H1 (cell line): ENCODE results near the gene UROC1. TPM values are rescaled to one million over a fixed set of nuclear protein-coding genes. Genes with fewer than 3 reads are reported as not detected.

ENCODE experiments used
- CTCF ChIA-PET: fragments of 300-600 bp; sonication (Branson Sonifier 250); formaldehyde crosslinking; loops from one replicate; lab custom pipeline; 2021; ENCODE audit not compliant: partially characterized antibody; lab: Charles Lee
- POLR2A ChIA-PET: fragments of 300-600 bp; sonication (Branson Sonifier 250); formaldehyde crosslinking; loops from one replicate; lab custom pipeline; 2021; ENCODE audit warnings: inconsistent platforms; ENCODE audit not compliant: partially characterized antibody; lab: Charles Lee
- DNase-seq, 2 experiments: peaks; one replicate each; pipeline versions ENCODE4 v3.0.0 to v3.0.0-alpha.2; 2010 to 2022; ENCODE audit warnings: low spot score in 2 of 2, low read depth in 1 of 2, mixed read lengths in 1 of 2
- FAIRE-seq: peaks from 2 replicates; lab custom pipeline; 2011; peaks lifted over from hg19 to GRCh38; lab: Jason Lieb, UNC
- H2AFZ ChIP-seq: 2 replicates; pipeline ENCODE4 v1.8.1; 2012; ENCODE audit warnings: low read length, inconsistent platforms
- H2AK5ac ChIP-seq: 2 replicates; pipeline ENCODE4 v1.6.1; 2013; ENCODE audit warnings: low read depth, low read length
- H2BK120ac ChIP-seq: replicated peaks from 2 replicates; pipeline ENCODE3; 2013; ENCODE audit warnings: low read depth, low read length, inconsistent platforms
- H2BK12ac ChIP-seq: 2 replicates; pipeline ENCODE4 v1.6.1; 2013; ENCODE audit warnings: low read depth, low read length
- H2BK15ac ChIP-seq: 2 replicates; pipeline ENCODE4 v1.6.1; 2013; ENCODE audit warnings: low read length
- H2BK20ac ChIP-seq: 2 replicates; pipeline ENCODE4 v1.6.1; 2013; ENCODE audit warnings: low read length
- H2BK5ac ChIP-seq: 2 replicates; pipeline ENCODE4 v1.6.1; 2013; ENCODE audit warnings: low read depth, low read length
- H3K14ac ChIP-seq: 2 replicates; pipeline ENCODE4 v1.6.1; 2013; ENCODE audit warnings: inconsistent platforms; ENCODE audit not compliant: insufficient read length
- H3K18ac ChIP-seq: 2 replicates; pipeline ENCODE4 v1.6.1; 2013; ENCODE audit warnings: low read length; ENCODE audit errors: extremely low read depth
- H3K23ac ChIP-seq: 2 replicates; pipeline ENCODE4 v1.6.1; 2013; ENCODE audit warnings: inconsistent platforms; ENCODE audit not compliant: insufficient read length
- H3K23me2 ChIP-seq: 2 replicates; pipeline ENCODE4 v1.6.1; 2013; ENCODE audit warnings: low read depth, low read length
- H3K27ac ChIP-seq: 2 replicates; pipeline ENCODE4 v1.6.1; 2011; ENCODE audit warnings: low read depth, low read length, inconsistent platforms
- H3K27me3 ChIP-seq, 4 experiments: replicated peaks in 1 of 4; 1 replicate in 1 of 4; 2 replicates in 3 of 4; pipeline versions ENCODE4 v1.6.1 to v1.8.1; 2011 to 2013; ENCODE audit warnings: low read length in 3 of 4, mild to moderate bottlenecking in 3 of 4, inconsistent platforms in 2 of 4, mixed read lengths in 2 of 4, moderate library complexity in 1 of 4; ENCODE audit not compliant: control insufficient read depth in 3 of 4, insufficient read depth in 3 of 4; ENCODE audit errors: extremely low read depth in 1 of 4
- H3K36me3 ChIP-seq, 4 experiments: 2 replicates each; pipeline versions ENCODE4 v1.6.1 to v1.8.1; 2011 to 2013; ENCODE audit warnings: mild to moderate bottlenecking in 4 of 4, low read length in 3 of 4, moderate library complexity in 2 of 4, control low read depth in 1 of 4, inconsistent platforms in 1 of 4; ENCODE audit not compliant: insufficient read depth in 4 of 4, control insufficient read depth in 2 of 4
- H3K4ac ChIP-seq: replicated peaks from 2 replicates; pipeline ENCODE3; 2013; ENCODE audit warnings: low read length, low read depth, mixed read lengths, inconsistent platforms; ENCODE audit not compliant: insufficient read length
- H3K4me1 ChIP-seq, 4 experiments: replicated peaks in 1 of 4; 1 replicate in 1 of 4; 2 replicates in 3 of 4; pipeline versions ENCODE4 v1.6.1 to v1.8.1; 2011 to 2013; ENCODE audit warnings: low read length in 3 of 4, inconsistent platforms in 2 of 4, mixed read lengths in 1 of 4; ENCODE audit not compliant: insufficient read depth in 4 of 4, control insufficient read depth in 3 of 4
- H3K4me2 ChIP-seq, 2 experiments: 2 replicates each; pipeline versions ENCODE4 v1.6.1 to v1.8.1; 2011 to 2013; ENCODE audit warnings: low read depth in 2 of 2, low read length in 2 of 2, control low read depth in 1 of 2, inconsistent platforms in 1 of 2, mild to moderate bottlenecking in 1 of 2; ENCODE audit not compliant: insufficient read depth in 1 of 2
- H3K4me3 ChIP-seq, 4 experiments: fragments of 200-600, 300-600 bp in 1 of 4; sonication (generic), shearing (Covaris generic), sonication (Bioruptor Twin) in 1 of 4; 2 replicates each; pipeline versions ENCODE4 v1.5.1 to v1.8.1; 2011 to 2016; ENCODE audit warnings: low read length in 4 of 4, low read depth in 3 of 4, control low read depth in 2 of 4, inconsistent platforms in 2 of 4, mild to moderate bottlenecking in 2 of 4, mixed read lengths in 1 of 4, moderate library complexity in 1 of 4; ENCODE audit not compliant: insufficient read depth in 2 of 4; ENCODE audit errors: extremely low read depth in 1 of 4
- H3K56ac ChIP-seq: replicated peaks from 2 replicates; pipeline ENCODE3; 2013; ENCODE audit warnings: low read depth, mild to moderate bottlenecking, mixed read lengths, low read length, inconsistent platforms; ENCODE audit not compliant: insufficient read length
- H3K79me1 ChIP-seq: 2 replicates; pipeline ENCODE4 v1.6.1; 2013; ENCODE audit warnings: low read depth, low read length, control low read depth
- H3K79me2 ChIP-seq, 2 experiments: 2 replicates each; pipeline versions ENCODE4 v1.6.1 to v1.8.1; 2012 to 2013; ENCODE audit warnings: low read length in 2 of 2, mild to moderate bottlenecking in 2 of 2, inconsistent platforms in 1 of 2; ENCODE audit not compliant: insufficient read depth in 2 of 2, control insufficient read depth in 1 of 2
- H3K9ac ChIP-seq, 4 experiments: replicated peaks in 1 of 4; 1 replicate in 1 of 4; 2 replicates in 3 of 4; pipeline versions ENCODE4 v1.6.1 to v1.8.1; 2011 to 2013; ENCODE audit warnings: low read depth in 3 of 4, low read length in 3 of 4, control low read depth in 2 of 4, mild to moderate bottlenecking in 2 of 4, moderate library complexity in 2 of 4, inconsistent platforms in 1 of 4; ENCODE audit errors: extremely low read depth in 1 of 4
- H3K9me3 ChIP-seq, 2 experiments: 2 replicates each; pipeline versions ENCODE4 v1.6.1 to v1.8.1; 2012 to 2013; ENCODE audit warnings: mild to moderate bottlenecking in 2 of 2, moderate library complexity in 2 of 2, control low read depth in 1 of 2, inconsistent platforms in 1 of 2, low read depth in 1 of 2, low read length in 1 of 2, mixed read lengths in 1 of 2; ENCODE audit not compliant: insufficient read depth in 2 of 2
- H4K20me1 ChIP-seq, 2 experiments: replicated peaks in 1 of 2; 2 replicates each; pipeline versions ENCODE3 to v1.8.1; 2011 to 2013; ENCODE audit warnings: inconsistent platforms in 2 of 2, low read length in 2 of 2, mild to moderate bottlenecking in 1 of 2; ENCODE audit not compliant: insufficient read depth in 2 of 2, control insufficient read depth in 1 of 2
- H4K5ac ChIP-seq: 2 replicates; pipeline ENCODE4 v1.6.1; 2013; ENCODE audit warnings: low read length, low read depth, mixed read lengths, inconsistent platforms; ENCODE audit not compliant: insufficient read length
- H4K8ac ChIP-seq: 2 replicates; pipeline ENCODE4 v1.8.0; 2013; ENCODE audit warnings: mild to moderate bottlenecking, moderate library complexity, low read length, inconsistent platforms; ENCODE audit not compliant: insufficient read depth; ENCODE audit errors: extremely low read depth
- H4K91ac ChIP-seq: replicated peaks from 2 replicates; pipeline ENCODE3; 2013; ENCODE audit warnings: low read length, mixed read lengths, inconsistent platforms; ENCODE audit not compliant: insufficient read length
- CBX8 ChIP-seq: fragments of 300-800, 300-1000 bp; sonication (generic); IDR thresholded peaks from 2 replicates; pipeline ENCODE4 v1.7.1; 2016; ENCODE audit warnings: low read depth, low read length, borderline replicate concordance
- WGBS, 2 experiments: shearing (Covaris generic) in 1 of 2; methylation state at CpG; one replicate each; pipeline versions ENCODE4 v1.1.6 to v1.1.7; 2013 to 2015; ENCODE audit warnings: low lambda C conversion rate in 2 of 2, mixed read lengths in 2 of 2, inconsistent platforms in 1 of 2, low coverage in 1 of 2, missing lambda C conversion rate in 1 of 2; ENCODE audit not compliant: insufficient replicate concordance in 2 of 2, insufficient coverage in 1 of 2, insufficient read length in 1 of 2; ENCODE audit errors: extremely low coverage in 1 of 2, missing lambda C conversion rate in 1 of 2; 5-methylcytosine and 5-hydroxymethylcytosine counted together
- polyA plus RNA-seq, 7 experiments: library from polyadenylated mRNA; depleted of rRNA in 3 of 7; stranded (reverse) in 5 of 7; unstranded in 2 of 7; fragments of >200 nt in 5 of 7; fragments of 200-250 nt in 2 of 7; gene quantifications; 1 replicate in 5 of 7; 2 replicates in 1 of 7; 4 replicates in 1 of 7; pipeline versions ENCODE4 v1.2.1 to v1.2.3, GENCODE V29; 2011 to 2013; ENCODE audit warnings: missing spikeins in 2 of 7, mixed read lengths in 2 of 7
- total RNA-seq: library from RNA; stranded (reverse); fragmentation: NEBNext Ultra II Directional; extraction: Animal tissue kit (Norgen Biotek cat#: 25700); gene quantifications from 2 replicates; pipeline ENCODE4 v1.2.1, GENCODE V29; 2021

UROC1 gene
- total and polyA plus RNA-seq, 2 of the 8 experiments (the other 6 are each of a cell fraction or from before 2014, with no cell fraction given) = 0.03 TPM; not detected in 1

- DNase-seq (no peak), FAIRE-seq (no peak)
- no peak overlapping the region for H2BK20ac ChIP-seq
- no peak overlapping the region for H3K9ac ChIP-seq
- no peak overlapping the region for H3K18ac ChIP-seq
- H4K5ac ChIP-seq = no peak overlapping the region
- H3K4me3 ChIP-seq = no peak overlapping the region
- ChIA-PET CTCF (interaction anchor here (0.6 to 5.3 kb wide), 10 partner anchors 9 to 470 kb away, joined by 3 to 30 read pairs (median 3); partner anchors contain the start of gene PLXNA1), POLR2A (no interaction called here)
- no peak overlapping the region for H2BK15ac ChIP-seq
- H3K27me3 ChIP-seq = no peaks in the 10 kb centered on the region
- no peaks in the 10 kb centered on the region for H3K9me3 ChIP-seq
- no peaks in the 10 kb centered on the region for H3K36me3 ChIP-seq
- H3K27ac ChIP-seq = no peak overlapping the region
- no peak overlapping the region for H3K23ac ChIP-seq
- H3K14ac ChIP-seq = peak overlapping the region; percentile 73
- no peaks in the 10 kb centered on the region for H4K20me1 ChIP-seq
- no peak overlapping the region for H2BK5ac ChIP-seq
- H2BK12ac ChIP-seq = no peak overlapping the region
- no peak overlapping the region for H3K4me2 ChIP-seq
- H2AFZ ChIP-seq = no peak overlapping the region
- no peak overlapping the region for H4K91ac ChIP-seq
- H3K23me2 ChIP-seq = no peaks in the 10 kb centered on the region; the same call in 1 of the 2 replicates
- H2BK120ac ChIP-seq = no peak overlapping the region
- H3K4ac ChIP-seq = no peak overlapping the region
- H3K56ac ChIP-seq = no peak overlapping the region
- no peak overlapping the region for H2AK5ac ChIP-seq
- 91% methylated on average over 7 of the region's 7 CpGs; no CpG with 5 or more reads in 1 of the 2 experiments for WGBS, 2 experiments
- no peaks in the 10 kb centered on the region for H3K79me2 ChIP-seq
- peak overlapping the region; percentile 62; the same call in 1 of the 2 replicates for H4K8ac ChIP-seq
- no peaks in the 10 kb centered on the region for H3K79me1 ChIP-seq
- H3K4me1 ChIP-seq = no peaks in the 10 kb centered on the region
- no peak for TF ChIP-seq CBX8
Observed at GRCh38 chr3:126512026-126512425, 5.5 kb downstream of the UROC1 start.
